Panc1 (cell line): Measurements from ENCODE around the gene OXTR.

ENCODE experiments used
- POLR2AphosphoS5 ChIP-seq: IDR thresholded peaks from 2 replicates; pipeline ENCODE4 v1.6.1; 2012; ENCODE audit warnings: mild to moderate bottlenecking, low read depth, low read length, moderate library complexity
- SIN3A ChIP-seq: IDR thresholded peaks from 2 replicates; pipeline ENCODE4 v1.6.1; 2012; ENCODE audit warnings: low read depth, mild to moderate bottlenecking, low read length, moderate library complexity, borderline replicate concordance; ENCODE audit not compliant: insufficient read depth
- TCF7L2 ChIP-seq: IDR thresholded peaks from 2 replicates; pipeline ENCODE4 v1.6.1; 2011; ENCODE audit warnings: mild to moderate bottlenecking, low read depth, low read length, inconsistent platforms
- TF ChIP-seq, protein P1 (sequence below): fragments of 450-650 bp; IDR thresholded peaks from 2 replicates; pipeline ENCODE4 v1.5.1; 2017; ENCODE audit warnings: mild to moderate bottlenecking
- TF ChIP-seq, protein P2 (sequence below), 2 experiments: IDR thresholded peaks; 2 replicates each; pipeline ENCODE4 v1.6.1; 2011 to 2012; ENCODE audit warnings: low read depth in 2 of 2, control low read depth in 1 of 2, low read length in 1 of 2, mild to moderate bottlenecking in 1 of 2, moderate library complexity in 1 of 2; ENCODE audit not compliant: insufficient read depth in 1 of 2

- TF ChIP-seq, protein P1, sequence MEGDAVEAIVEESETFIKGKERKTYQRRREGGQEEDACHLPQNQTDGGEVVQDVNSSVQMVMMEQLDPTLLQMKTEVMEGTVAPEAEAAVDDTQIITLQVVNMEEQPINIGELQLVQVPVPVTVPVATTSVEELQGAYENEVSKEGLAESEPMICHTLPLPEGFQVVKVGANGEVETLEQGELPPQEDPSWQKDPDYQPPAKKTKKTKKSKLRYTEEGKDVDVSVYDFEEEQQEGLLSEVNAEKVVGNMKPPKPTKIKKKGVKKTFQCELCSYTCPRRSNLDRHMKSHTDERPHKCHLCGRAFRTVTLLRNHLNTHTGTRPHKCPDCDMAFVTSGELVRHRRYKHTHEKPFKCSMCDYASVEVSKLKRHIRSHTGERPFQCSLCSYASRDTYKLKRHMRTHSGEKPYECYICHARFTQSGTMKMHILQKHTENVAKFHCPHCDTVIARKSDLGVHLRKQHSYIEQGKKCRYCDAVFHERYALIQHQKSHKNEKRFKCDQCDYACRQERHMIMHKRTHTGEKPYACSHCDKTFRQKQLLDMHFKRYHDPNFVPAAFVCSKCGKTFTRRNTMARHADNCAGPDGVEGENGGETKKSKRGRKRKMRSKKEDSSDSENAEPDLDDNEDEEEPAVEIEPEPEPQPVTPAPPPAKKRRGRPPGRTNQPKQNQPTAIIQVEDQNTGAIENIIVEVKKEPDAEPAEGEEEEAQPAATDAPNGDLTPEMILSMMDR = no peak
- TF ChIP-seq POLR2AphosphoS5 (no peak), SIN3A (no peak), TCF7L2 (no peak)
- TF ChIP-seq, protein P2, sequence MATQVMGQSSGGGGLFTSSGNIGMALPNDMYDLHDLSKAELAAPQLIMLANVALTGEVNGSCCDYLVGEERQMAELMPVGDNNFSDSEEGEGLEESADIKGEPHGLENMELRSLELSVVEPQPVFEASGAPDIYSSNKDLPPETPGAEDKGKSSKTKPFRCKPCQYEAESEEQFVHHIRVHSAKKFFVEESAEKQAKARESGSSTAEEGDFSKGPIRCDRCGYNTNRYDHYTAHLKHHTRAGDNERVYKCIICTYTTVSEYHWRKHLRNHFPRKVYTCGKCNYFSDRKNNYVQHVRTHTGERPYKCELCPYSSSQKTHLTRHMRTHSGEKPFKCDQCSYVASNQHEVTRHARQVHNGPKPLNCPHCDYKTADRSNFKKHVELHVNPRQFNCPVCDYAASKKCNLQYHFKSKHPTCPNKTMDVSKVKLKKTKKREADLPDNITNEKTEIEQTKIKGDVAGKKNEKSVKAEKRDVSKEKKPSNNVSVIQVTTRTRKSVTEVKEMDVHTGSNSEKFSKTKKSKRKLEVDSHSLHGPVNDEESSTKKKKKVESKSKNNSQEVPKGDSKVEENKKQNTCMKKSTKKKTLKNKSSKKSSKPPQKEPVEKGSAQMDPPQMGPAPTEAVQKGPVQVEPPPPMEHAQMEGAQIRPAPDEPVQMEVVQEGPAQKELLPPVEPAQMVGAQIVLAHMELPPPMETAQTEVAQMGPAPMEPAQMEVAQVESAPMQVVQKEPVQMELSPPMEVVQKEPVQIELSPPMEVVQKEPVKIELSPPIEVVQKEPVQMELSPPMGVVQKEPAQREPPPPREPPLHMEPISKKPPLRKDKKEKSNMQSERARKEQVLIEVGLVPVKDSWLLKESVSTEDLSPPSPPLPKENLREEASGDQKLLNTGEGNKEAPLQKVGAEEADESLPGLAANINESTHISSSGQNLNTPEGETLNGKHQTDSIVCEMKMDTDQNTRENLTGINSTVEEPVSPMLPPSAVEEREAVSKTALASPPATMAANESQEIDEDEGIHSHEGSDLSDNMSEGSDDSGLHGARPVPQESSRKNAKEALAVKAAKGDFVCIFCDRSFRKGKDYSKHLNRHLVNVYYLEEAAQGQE (IDR thresholded peaks at IDR 0.05; ENCODE audit: insufficient read depth in 1 of 2, low read depth in 2 of 2, low read length in 1 of 2) = no peak
Observed at GRCh38 chr3:8765528-8765927, 3.9 kb downstream of the OXTR start.
